ENCODE measurements around the gene CCL22.
"Not testable (repeated sequence)": the region's sequence is repeated elsewhere in the genome, so short reads cannot be mapped to it uniquely, and the experiment has no call there.

CCL22 gene

DNA sequence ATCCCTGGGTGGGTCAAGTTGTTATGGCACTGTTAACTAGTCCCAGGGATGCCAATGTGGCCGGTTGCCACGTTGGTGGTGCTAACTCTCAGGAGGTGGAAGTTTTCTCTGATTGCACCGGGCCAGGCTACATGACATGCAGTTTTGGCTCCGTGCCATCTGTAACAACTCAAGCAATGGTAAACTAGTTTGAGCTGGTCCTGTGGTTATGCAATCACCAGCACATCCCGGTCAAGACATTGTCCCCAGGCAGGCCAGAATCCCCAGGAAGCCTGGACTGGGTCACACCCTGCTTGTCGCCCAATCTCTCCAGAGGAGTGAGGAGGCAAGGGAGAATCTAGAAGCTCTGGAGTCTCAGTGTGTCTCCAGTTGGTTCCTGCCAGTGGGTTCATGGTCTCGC lies 35.9 kb downstream of the CCL22 start:
- DNase-seq (ENCODE audit: low read depth) = no peak

GRCh38 chr16:57395026-57395425 lies 36.4 kb downstream of the CCL22 start:
- DNase-seq (ENCODE audit: low read depth) = no peak

DNA sequence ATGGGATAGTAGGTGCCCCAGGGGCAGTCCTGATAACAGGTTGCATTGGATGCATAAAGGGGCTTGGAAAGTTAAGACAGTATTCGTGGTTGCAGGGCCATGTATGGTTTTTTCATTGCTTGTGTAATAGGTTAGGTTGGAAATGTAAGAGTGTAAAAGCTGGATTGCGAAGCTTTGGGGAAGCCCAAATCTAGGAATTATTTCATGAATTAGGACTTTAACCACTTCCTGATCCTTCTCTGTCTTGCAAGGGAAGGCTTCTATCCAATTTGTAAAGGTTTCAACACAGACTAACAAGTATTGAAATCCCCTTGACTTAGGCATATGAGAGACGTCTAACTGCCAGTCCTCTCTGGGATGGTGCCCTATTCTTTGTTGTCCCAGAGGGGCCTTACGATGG lies 38.2 kb downstream of the CCL22 start:
- DNase-seq (ENCODE audit: low read depth) = no peak

DNA sequence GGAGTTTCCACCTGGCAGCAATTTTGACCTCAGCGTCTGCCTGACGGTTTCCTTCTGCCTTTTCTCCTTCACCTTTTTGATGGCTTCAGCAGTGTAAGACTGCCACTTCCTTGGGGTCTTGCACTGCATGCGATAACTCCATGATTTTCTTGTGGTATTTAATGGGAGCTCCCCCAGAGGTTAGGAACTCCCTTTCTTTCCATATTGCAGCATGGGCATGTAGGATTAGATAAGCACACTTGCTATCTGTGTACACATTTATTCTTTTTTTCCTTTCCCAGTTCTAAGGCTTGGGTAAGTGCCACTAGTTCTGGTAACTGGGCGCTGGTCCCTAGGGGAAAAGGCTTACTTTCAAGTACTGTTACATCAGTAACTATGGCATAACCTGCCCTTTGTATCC lies 38.9 kb downstream of the CCL22 start:
- not testable (repeated sequence) for DNase-seq (ENCODE audit: low read depth)

DNA sequence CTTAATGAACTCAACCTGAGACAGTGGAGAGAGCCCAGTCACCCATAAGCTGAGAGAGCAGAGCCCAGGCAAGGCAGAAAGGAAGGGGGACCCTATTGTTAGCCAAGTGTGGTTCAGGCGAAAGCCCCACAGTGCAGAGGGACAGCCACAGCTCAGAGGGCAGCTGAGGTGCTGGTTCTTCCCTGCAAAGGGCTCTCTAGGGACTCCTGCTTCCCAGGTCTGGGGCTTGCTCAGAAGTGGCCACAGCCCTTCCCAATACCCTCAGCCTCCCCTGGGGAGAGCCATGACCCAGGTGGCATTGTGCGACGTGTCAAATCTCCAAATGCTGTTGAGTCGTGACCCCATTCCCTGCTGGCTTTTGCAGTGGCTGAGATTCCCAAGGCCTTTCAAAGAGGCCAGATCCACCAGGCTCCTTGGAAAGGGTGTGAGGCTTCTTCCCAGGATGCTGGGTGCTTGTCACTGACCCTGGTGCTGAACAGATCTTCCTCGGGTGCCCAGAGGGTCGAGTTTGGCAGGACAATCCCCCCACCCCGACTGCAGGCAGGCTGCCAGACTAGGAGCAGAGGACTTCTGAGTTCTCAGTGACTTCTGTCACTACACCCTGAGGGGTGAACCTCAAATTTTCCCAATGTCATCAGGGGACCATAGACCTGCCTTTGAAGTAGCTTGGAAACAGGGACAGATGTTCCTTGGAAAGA lies 43.5 kb downstream of the CCL22 start:
- DNase-seq (ENCODE audit: low read depth) = no peak

DNA sequence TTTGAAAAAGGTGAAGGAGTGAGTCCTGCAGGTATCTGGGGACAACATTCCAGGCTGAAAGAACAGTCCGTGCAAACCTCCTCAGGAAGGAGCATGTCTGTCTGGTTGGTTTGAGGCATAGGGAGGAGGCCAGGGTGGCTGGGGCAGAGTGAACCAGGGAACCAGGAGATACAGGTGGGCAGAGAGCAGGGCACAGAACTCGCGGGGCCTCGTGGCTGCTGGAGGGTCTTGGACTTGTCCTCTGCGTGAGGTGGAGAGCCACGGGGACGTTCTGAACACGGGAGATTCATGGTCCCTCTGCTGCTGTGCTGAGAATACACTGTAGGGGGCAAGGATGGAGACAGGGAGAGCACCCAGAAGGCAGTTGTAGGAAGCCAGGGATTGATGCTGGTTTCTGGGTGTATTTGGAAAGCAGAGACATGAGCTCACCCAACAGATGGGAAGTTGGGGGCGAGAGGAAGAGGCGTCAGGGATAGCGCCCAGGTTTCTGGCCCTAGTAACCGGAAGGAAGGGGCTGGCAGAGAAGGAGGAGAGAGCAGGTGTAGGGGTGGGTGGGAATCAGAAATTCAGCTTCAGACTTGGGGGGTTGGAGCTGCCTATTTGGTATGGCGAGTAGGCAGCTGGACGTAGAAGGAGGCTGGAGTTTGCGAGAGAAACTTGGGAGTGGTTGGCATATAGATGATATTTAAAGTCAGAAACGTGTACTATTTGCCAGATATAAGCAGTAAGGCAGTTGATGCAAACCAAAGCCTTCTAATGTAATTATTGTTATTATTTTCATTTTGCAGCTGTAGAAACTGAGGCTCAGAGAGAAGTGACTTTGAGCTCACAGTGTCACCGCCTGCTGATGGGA lies 45.6 kb downstream of the CCL22 start, which contains the start of gene CCL17:
CCL17 (plus strand) TSS at position 803 of the 853 bp plus-strand sequence. CDS start 9,166 bp downstream, outside the sequence.
- no peak for DNase-seq (ENCODE audit: low read depth)

- no peak for DNase-seq (ENCODE audit: low read depth)
These were observed 46.5 kb downstream of the CCL22 start for GRCh38 chr16:57405097-57405496.

- DNase-seq (ENCODE audit: low read depth) = no peak
These were observed 48.3 kb downstream of the CCL22 start for GRCh38 chr16:57406881-57407280.

DNA sequence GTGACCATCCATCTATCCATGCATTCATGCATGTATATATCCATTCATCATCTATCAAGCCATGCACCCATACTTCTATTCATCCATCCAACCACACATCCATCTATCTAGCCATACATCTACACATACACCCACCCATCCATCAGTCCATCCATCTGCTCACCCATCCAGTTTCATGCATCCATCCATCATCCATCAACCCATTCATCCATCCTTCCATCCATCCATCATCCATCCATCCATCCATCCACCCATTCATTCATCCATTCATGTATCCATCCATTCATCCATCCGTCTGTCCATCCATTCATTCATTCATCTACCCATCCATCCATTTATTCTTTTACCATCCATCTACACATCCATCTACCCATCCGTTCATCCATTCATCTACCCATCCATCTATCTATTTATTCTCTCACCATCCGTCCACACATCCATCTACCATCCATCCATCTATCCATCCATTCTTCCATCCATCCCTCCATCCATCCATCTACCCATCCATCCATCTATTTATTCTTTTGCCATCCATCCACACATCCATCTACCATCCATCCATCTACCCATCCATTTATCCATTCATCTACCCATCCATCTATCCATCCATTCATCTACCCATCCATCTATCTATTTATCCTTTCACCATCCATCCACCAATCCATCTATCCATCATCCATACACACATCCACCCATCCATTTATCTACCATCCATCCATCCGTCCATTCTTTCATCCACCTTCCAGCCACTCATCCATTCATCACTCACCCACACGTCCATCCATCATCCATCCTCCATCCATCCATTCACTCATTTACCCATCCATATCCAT lies 49.2 kb downstream of the CCL22 start:
- no peak for DNase-seq (ENCODE audit: low read depth)

- no peak for DNase-seq (ENCODE audit: low read depth)
These were observed 50.5 kb downstream of the CCL22 start for GRCh38 chr16:57409065-57409464.

DNA sequence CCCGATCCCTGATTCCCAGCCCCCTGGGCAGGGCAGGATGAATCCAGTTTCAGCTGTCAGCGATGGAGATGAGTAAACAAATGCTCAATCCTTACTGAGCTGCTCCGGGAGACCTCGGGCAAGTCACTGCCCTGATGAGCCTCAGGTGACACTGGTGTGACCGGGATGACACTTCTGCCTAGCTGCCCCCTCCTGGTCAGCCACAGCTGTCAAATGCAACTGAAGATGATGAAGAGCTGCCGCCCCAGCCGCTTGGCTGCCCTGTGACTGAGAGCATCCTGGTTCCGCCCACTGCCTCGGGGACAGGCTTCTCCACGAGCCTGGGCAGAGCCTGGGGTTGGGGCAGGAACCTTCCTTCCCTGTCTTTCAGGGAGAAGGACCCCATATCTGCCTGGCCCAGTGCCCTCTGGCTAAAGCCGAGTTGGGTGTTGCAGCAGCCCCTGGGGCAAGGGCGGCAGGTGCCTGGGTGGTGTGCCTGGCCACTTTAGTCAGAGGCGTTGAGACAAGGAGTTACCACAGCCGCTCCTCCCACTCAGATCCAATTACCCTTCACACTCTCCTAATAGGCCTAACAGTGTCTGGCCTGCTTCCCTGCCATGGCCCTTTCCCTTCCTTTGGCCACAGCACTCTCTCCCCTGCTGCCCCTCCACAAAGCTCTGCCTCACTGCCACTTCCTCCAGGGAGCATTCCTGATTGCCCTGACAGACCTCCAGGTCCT lies 51.4 kb downstream of the CCL22 start:
- no peak for DNase-seq (ENCODE audit: low read depth)

DNA sequence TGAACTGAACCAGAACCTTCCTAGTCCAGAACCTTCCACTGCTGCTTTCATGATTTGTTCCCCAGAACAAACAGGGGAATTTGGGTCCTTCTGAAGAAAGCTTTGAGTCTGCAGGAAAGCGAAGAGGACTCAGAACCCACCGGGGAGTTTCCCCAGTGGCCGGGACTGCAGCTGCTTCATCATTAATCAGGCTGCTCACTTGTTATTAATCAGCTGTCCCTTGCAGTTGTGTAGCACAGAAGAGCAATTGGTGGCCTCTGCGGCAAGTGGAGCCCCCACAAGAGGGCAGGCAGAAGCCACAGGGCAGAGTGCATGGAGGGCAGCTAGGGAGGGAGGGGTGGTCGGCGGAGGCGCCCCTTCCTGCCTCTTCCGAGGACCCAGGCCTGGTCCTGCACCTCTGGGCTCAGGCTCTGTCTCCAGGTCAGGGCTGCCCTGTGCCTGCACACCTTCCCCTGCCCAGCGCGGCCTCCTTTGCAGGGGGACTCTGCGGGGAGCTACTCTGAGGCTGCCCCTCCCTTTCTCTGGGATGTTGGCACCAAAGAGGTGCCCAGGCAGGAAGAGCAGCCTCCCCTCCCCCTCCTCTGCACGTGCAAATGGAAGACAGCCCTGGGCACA lies 52.9 kb downstream of the CCL22 start:
- DNase-seq (ENCODE audit: low read depth) = no peak

- no peak for DNase-seq (ENCODE audit: low read depth)
These were observed 54.0 kb downstream of the CCL22 start for GRCh38 chr16:57412584-57412983.

DNA sequence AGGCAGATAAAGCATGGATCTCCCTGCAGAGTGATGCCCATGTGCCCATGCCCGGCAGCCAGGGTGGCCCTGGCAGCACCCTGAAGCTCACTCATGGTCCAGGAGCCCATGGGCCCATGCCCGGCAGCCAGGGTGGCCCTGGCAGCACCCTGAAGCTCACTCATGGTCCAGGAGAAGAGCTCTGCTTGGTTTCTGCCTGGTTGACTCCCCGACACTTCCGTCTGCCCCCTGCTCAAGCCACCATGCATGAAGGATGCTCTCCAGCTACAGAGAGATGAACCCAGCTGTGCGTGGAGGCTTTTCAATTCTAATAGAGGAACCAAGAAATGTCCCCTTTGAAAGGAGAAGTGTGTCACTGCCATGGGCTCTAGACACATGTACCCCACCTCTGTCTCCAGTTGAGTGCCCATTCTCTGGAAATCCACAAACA lies 54.7 kb downstream of the CCL22 start:
- no peak for DNase-seq (ENCODE audit: low read depth)

DNA sequence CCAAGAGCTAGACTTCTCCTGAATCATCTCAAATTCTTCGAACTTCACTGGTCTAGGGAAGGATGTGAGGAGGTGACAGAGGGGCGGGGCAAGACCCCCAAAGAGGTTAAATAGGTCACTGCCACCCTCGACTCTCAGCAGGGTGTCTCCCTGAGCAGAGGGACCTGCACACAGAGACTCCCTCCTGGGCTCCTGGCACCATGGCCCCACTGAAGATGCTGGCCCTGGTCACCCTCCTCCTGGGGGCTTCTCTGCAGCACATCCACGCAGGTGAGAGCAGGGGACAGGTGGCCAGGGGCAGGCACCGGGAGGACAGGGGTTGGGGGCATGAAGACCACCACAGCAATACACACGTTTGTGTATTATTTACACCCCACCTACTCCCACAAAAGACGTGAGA lies 55.1 kb downstream of the CCL22 start:
- DNase-seq (ENCODE audit: low read depth) = no peak

All from CMK (cell line).